T-helper 2 cell treated with Interferon-gamma antibody and Interleukin-4, amounts not matched to agents 5 μg/mL and 100 μg/mL, for 36 hours (primary cell): Measurements from ENCODE around the gene MIA3.

Experiments used
- DNase-seq: peaks from one replicate; pipeline ENCODE4 v3.0.0; 2021; ENCODE audit warnings: low spot score
- H3K27ac Mint-ChIP-seq: one replicate; pipeline ENCODE4 v1.8.0; 2021; ENCODE audit warnings: mild to moderate bottlenecking, mixed read lengths
- H3K27me3 Mint-ChIP-seq: one replicate; pipeline ENCODE4 v1.8.0; 2021; ENCODE audit warnings: low read depth, mixed read lengths
- H3K36me3 Mint-ChIP-seq: one replicate; pipeline ENCODE4 v1.8.0; 2021; ENCODE audit warnings: low read depth, mixed read lengths
- H3K4me1 Mint-ChIP-seq: one replicate; pipeline ENCODE4 v1.8.0; 2021; ENCODE audit warnings: low read depth, mixed read lengths
- H3K4me3 Mint-ChIP-seq: one replicate; pipeline ENCODE4 v1.8.0; 2022; ENCODE audit warnings: mild to moderate bottlenecking, moderate library complexity, mixed read lengths
- H3K9me3 Mint-ChIP-seq: one replicate; pipeline ENCODE4 v1.8.0; 2021; ENCODE audit warnings: mixed read lengths

Gene MIA3, protein sequence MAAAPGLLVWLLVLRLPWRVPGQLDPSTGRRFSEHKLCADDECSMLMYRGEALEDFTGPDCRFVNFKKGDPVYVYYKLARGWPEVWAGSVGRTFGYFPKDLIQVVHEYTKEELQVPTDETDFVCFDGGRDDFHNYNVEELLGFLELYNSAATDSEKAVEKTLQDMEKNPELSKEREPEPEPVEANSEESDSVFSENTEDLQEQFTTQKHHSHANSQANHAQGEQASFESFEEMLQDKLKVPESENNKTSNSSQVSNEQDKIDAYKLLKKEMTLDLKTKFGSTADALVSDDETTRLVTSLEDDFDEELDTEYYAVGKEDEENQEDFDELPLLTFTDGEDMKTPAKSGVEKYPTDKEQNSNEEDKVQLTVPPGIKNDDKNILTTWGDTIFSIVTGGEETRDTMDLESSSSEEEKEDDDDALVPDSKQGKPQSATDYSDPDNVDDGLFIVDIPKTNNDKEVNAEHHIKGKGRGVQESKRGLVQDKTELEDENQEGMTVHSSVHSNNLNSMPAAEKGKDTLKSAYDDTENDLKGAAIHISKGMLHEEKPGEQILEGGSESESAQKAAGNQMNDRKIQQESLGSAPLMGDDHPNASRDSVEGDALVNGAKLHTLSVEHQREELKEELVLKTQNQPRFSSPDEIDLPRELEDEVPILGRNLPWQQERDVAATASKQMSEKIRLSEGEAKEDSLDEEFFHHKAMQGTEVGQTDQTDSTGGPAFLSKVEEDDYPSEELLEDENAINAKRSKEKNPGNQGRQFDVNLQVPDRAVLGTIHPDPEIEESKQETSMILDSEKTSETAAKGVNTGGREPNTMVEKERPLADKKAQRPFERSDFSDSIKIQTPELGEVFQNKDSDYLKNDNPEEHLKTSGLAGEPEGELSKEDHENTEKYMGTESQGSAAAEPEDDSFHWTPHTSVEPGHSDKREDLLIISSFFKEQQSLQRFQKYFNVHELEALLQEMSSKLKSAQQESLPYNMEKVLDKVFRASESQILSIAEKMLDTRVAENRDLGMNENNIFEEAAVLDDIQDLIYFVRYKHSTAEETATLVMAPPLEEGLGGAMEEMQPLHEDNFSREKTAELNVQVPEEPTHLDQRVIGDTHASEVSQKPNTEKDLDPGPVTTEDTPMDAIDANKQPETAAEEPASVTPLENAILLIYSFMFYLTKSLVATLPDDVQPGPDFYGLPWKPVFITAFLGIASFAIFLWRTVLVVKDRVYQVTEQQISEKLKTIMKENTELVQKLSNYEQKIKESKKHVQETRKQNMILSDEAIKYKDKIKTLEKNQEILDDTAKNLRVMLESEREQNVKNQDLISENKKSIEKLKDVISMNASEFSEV (N-terminal part only)

GRCh38 chr1:222618001-222618879, at the start of gene MIA3:
Gene MIA3, plus strand, starts transcription at chr1:222618097. Its CDS starts 14 bp downstream, at chr1:222618111.
- DNase-seq, result peak; percentile 67
- peak within 1 kb of the TSS; percentile 88 for H3K4me3 Mint-ChIP-seq
- peaks cover 19% of the 10 kb centered on the region for H3K4me1 Mint-ChIP-seq
- peak within 1 kb of the TSS; percentile 87 for H3K27ac Mint-ChIP-seq
- H3K36me3 Mint-ChIP-seq, result peaks cover 14% of the 10 kb centered on the region
- H3K9me3 Mint-ChIP-seq, result no peaks in the 10 kb centered on the region
- peaks cover 30% of the 10 kb centered on the region for H3K27me3 Mint-ChIP-seq

GRCh38 chr1:222570837-222571236, 47.1 kb upstream of the MIA3 start:
- H3K27me3 Mint-ChIP-seq, result no peaks in the 10 kb centered on the region

DNA sequence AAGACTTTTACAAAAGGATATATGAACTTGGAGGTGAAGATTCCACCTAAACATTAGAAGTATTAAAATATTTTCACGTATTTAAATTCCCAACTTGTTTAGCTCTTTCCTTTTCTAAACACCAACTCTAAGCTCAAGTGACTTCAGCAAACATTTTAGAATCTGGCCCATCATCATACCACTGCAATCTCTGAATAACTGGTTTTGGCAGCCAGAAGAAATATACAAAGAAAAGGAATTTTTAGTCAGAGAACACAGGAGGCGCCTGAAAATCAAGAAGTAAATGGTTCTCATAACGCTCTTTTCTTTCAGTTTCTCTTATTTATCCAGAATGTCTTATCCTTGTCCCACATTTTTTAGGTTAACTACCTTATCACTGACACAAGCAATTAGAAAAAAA, 38.6 kb upstream of the MIA3 start:
- Mint-ChIP-seq H3K9me3 (no peaks in the 10 kb centered on the region), H3K36me3 (peaks cover 34% of the 10 kb centered on the region), H3K27me3 (no peaks in the 10 kb centered on the region), H3K4me1 (no peaks in the 10 kb centered on the region), H3K4me3 (no peak overlapping the region), H3K27ac (no peak overlapping the region)
- DNase-seq, result no peak

More at GRCh38 chr1:222570837-222571236, 47.1 kb upstream of the MIA3 start:
- Mint-ChIP-seq H3K4me3 (no peak overlapping the region), H3K27ac (no peak overlapping the region), H3K9me3 (no peaks in the 10 kb centered on the region), H3K4me1 (peaks cover 3% of the 10 kb centered on the region), H3K36me3 (peaks cover 33% of the 10 kb centered on the region)
- DNase-seq, result no peak

DNA sequence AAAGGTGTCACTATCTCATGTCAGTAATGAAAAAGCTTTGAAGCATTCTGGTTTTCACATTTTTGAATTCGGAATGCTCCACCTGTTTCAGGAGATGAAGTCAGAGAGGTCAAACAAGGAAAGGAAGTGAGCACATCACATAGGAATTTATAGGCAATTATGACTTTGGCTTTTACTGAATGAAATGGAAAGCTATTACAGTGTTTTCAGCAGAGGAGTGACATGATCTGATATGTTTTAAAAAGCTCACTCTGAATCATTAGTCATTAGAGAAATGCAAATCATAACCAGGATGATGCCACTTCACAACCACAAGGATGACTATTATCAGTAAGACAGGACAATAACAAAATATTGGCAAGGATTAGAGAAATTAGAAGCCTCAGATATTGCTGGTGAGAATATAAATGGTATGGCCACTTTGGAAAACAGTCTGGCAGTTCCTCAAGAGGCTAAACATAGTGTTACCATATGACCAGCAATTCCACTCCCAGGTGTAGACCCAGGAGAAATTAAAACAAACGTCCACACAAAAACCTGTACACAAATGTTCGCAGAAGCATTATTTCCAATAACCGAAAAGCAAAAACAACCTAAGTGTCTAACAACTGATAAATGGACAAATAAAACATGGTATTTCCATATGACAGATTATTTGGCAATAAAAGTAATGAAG, 35.7 kb upstream of the MIA3 start:
- H3K9me3 Mint-ChIP-seq, result no peaks in the 10 kb centered on the region
- H3K36me3 Mint-ChIP-seq, result peaks cover 30% of the 10 kb centered on the region
- no peaks in the 10 kb centered on the region for H3K27me3 Mint-ChIP-seq
- no peak overlapping the region for H3K4me3 Mint-ChIP-seq
- peaks cover 7% of the 10 kb centered on the region for H3K4me1 Mint-ChIP-seq
- no peak for DNase-seq
- no peak overlapping the region for H3K27ac Mint-ChIP-seq

DNA sequence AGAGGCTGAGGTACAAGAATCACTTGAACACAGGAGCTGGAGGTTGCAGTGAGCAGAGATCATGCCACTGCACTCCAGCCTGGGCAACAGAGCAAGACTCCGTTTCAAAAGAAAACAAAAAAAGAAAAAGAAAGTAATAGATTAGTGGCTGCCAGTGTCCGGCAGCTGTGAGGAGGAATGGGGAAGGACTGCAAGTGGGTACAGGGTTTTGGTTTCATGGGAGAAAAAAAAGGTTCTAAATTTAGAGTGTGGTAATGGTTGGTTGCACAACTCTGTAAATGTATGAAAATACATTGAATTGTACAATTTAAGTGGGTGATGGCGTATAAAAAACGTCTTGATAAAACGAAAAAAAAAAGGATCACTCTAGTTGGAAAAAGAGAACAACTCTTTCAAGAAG, 34.8 kb upstream of the MIA3 start:
- Mint-ChIP-seq H3K36me3 (peaks cover 34% of the 10 kb centered on the region), H3K27ac (no peak overlapping the region), H3K9me3 (no peaks in the 10 kb centered on the region), H3K4me3 (no peak overlapping the region), H3K4me1 (peaks cover 10% of the 10 kb centered on the region), H3K27me3 (no peaks in the 10 kb centered on the region)
- DNase-seq, result no peak

- no peak for DNase-seq
- peaks cover 33% of the 10 kb centered on the region for H3K36me3 Mint-ChIP-seq
- H3K27me3 Mint-ChIP-seq, result peaks cover 2% of the 10 kb centered on the region
- H3K9me3 Mint-ChIP-seq, result no peaks in the 10 kb centered on the region
- H3K4me3 Mint-ChIP-seq, result no peak overlapping the region
- H3K27ac Mint-ChIP-seq, result no peak overlapping the region
- H3K4me1 Mint-ChIP-seq, result peaks cover 29% of the 10 kb centered on the region
Observed at GRCh38 chr1:222586842-222587241, 31.1 kb upstream of the MIA3 start.

- Mint-ChIP-seq H3K4me3 (peak overlapping the region; percentile 94), H3K9me3 (no peaks in the 10 kb centered on the region), H3K27ac (no peak overlapping the region), H3K27me3 (peaks cover 6% of the 10 kb centered on the region), H3K4me1 (peaks cover 29% of the 10 kb centered on the region), H3K36me3 (peaks cover 23% of the 10 kb centered on the region)
- DNase-seq, result no peak
Observed at GRCh38 chr1:222588135-222588534, 29.8 kb upstream of the MIA3 start.

DNA sequence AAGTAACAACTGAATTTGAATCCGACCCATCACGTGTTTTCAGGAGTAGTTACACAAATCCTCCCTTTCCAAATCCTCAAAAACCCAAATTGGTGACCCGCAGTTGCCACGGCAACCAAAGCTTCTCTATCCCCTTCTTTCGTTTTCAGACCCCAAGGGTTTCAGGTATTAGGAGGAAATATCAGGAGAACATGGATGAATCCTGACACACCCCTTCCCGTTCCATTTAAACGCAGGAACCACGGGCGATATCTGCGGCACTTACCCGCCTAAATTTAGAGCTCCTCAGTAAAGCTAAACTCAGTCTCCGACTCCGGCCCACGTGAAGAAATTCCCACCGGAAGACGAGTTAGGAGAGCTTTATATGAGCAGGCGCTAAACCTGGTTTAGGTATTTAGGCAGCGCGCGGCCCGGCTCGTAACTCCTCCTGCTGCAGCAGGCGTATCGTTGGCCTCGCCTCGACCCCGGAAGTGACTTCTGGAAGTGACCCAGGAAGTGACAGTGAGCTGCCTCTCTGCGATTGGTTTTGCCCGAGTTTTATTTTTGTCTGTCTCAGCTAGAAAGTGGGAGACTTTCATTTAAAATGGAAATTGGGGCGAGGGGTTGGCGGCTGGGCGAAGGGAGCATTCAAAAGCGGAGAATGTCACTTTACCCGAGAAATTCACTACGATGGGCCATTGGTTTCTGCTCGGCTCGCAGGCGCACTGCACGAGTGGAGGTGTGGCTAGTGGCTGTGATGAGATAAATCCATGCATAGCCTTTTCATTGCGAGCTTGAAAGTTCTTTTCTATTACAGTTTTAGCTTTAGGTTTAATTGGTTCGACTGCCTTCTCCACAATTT, 28.2 kb upstream of the MIA3 start, which contains the start of gene TAF1A:
TAF1A (minus strand) TSS at position 472 of the 841 bp plus-strand sequence.
- peak within 1 kb of the TSS; percentile 94 for H3K4me3 Mint-ChIP-seq
- H3K9me3 Mint-ChIP-seq, result no peaks in the 10 kb centered on the region
- DNase-seq, result peak; percentile 82
- peak within 1 kb of the TSS; percentile 96 for H3K27ac Mint-ChIP-seq
- H3K4me1 Mint-ChIP-seq, result peaks cover 29% of the 10 kb centered on the region
- H3K27me3 Mint-ChIP-seq, result peaks cover 6% of the 10 kb centered on the region
- H3K36me3 Mint-ChIP-seq, result peaks cover 17% of the 10 kb centered on the region

- Mint-ChIP-seq H3K9me3 (no peaks in the 10 kb centered on the region), H3K27me3 (peaks cover 6% of the 10 kb centered on the region), H3K4me1 (peaks cover 23% of the 10 kb centered on the region), H3K36me3 (peaks cover 14% of the 10 kb centered on the region), H3K4me3 (no peak overlapping the region), H3K27ac (no peak overlapping the region)
- DNase-seq, result no peak
Observed at GRCh38 chr1:222592171-222592570, 25.7 kb upstream of the MIA3 start.

DNA sequence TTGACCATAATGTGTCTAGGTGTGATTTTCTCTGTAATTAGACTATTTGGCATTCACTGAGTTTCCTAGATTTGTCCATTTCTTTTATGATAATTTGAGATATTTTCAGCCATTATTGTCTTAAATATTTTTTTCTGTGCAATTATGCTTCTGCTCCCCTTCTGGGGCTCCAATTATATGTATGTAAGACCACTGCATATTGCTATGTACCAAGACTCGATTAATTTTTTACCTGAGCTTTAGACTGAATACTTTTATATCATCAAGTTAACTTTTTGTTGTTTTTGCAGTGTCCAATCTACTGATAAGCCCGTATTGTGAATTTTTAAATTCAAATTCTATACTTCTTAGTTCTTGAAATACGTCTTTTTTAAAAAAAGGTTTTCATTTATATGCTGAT, 23.1 kb upstream of the MIA3 start:
- Mint-ChIP-seq H3K9me3 (no peaks in the 10 kb centered on the region), H3K27ac (no peak overlapping the region), H3K36me3 (no peaks in the 10 kb centered on the region), H3K4me1 (peaks cover 6% of the 10 kb centered on the region), H3K27me3 (peaks cover 14% of the 10 kb centered on the region), H3K4me3 (no peak overlapping the region)
- no peak for DNase-seq

DNA sequence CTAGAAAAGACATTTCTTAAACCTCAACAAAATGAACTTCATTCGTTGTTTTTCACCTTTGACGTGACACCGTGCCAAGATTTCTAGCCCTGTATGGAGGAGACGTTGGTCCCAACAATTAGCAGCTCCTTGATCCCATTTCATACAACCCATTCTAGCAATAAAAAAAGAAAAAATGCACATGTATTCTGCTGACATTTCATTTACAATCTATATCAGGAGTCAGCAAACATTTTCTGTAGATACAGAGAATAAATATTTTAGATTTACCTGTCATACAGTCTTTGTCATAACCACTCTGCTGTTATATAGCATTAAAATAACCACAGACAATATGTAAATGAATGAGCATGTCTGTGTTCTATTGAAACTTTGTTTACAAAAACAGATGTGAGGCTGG, 21.2 kb upstream of the MIA3 start:
- H3K4me1 Mint-ChIP-seq, result no peaks in the 10 kb centered on the region
- H3K9me3 Mint-ChIP-seq, result no peaks in the 10 kb centered on the region
- no peak overlapping the region for H3K27ac Mint-ChIP-seq
- H3K27me3 Mint-ChIP-seq, result peaks cover 23% of the 10 kb centered on the region
- no peaks in the 10 kb centered on the region for H3K36me3 Mint-ChIP-seq
- no peak overlapping the region for H3K4me3 Mint-ChIP-seq
- DNase-seq, result no peak

- DNase-seq, result no peak
- Mint-ChIP-seq H3K36me3 (no peaks in the 10 kb centered on the region), H3K27me3 (peaks cover 19% of the 10 kb centered on the region), H3K4me3 (no peak overlapping the region), H3K4me1 (no peaks in the 10 kb centered on the region), H3K9me3 (no peaks in the 10 kb centered on the region), H3K27ac (no peak overlapping the region)
Observed at GRCh38 chr1:222600281-222600680, 17.6 kb upstream of the MIA3 start.
